ENCODE results near the gene CACNG7. TPM values are rescaled to one million over a fixed set of nuclear protein-coding genes. Genes with fewer than 3 reads are reported as not detected.

CACNG7 gene
- total RNA-seq, 4 donors from 2014 or later, result not detected

- H3K4me3 ChIP-seq (ENCODE audit: low read depth, poor library complexity, severe bottlenecking), result no peak overlapping the region
- 73 to 91% methylated on average over 5 to 6 of the region's 6 CpGs for WGBS, 2 donors
- intact Hi-C loops (cut with DNase I; ENCODE audit: low total_unique reads), result no loop called here
- TF ChIP-seq CTCF (IDR thresholded peaks at IDR 0.05), result no peak
- no peak for TF ChIP-seq POLR2A (IDR thresholded peaks at IDR 0.05)
- DNase-seq (ENCODE audit: low spot score in 2 of 2), result no peak
These were observed 32.3 kb upstream of the CACNG7 start for GRCh38 chr19:53876651-53877224.

- TF ChIP-seq POLR2A (IDR thresholded peaks at IDR 0.05), result no peak
- no peak overlapping the region for H3K4me3 ChIP-seq (ENCODE audit: low read depth, poor library complexity, severe bottlenecking)
- 53 to 66% methylated on average over 10 of the region's 10 CpGs for WGBS, 2 donors
- no peak for DNase-seq (ENCODE audit: low spot score in 2 of 2)
- intact Hi-C loops (cut with DNase I; ENCODE audit: low total_unique reads), result no loop called here
These were observed 31.7 kb upstream of the CACNG7 start for GRCh38 chr19:53877361-53877766.

- intact Hi-C loops (cut with DNase I; ENCODE audit: low total_unique reads), result no loop called here
- WGBS, 2 donors, result 52 to 55% methylated on average over 10 to 12 of the region's 12 CpGs
- TF ChIP-seq POLR2A (IDR thresholded peaks at IDR 0.05) (no peak), CTCF (IDR thresholded peaks at IDR 0.05) (no peak)
- H3K4me3 ChIP-seq (ENCODE audit: low read depth, poor library complexity, severe bottlenecking), result no peak overlapping the region
- no peak for DNase-seq (ENCODE audit: low spot score in 2 of 2)
These were observed 30.3 kb upstream of the CACNG7 start for GRCh38 chr19:53878776-53879139.

- peak; percentile 84 to 98 for DNase-seq (ENCODE audit: low spot score in 2 of 2)
- no peak for TF ChIP-seq POLR2A (IDR thresholded peaks at IDR 0.05)
- TF ChIP-seq CTCF (IDR thresholded peaks at IDR 0.05), result no peak
- intact Hi-C loops (cut with DNase I; ENCODE audit: low total_unique reads), result no loop called here
- WGBS, 2 donors, result 2 to 5% methylated on average over 27 of the region's 51 CpGs
- H3K4me3 ChIP-seq (ENCODE audit: low read depth, poor library complexity, severe bottlenecking), result no peak overlapping the region
These were observed 29.7 kb upstream of the CACNG7 start for GRCh38 chr19:53879140-53880081.

GRCh38 chr19:53880711-53881481 is 28.2 kb upstream of the CACNG7 start:
- no peak for TF ChIP-seq POLR2A (IDR thresholded peaks at IDR 0.05)
- TF ChIP-seq CTCF (IDR thresholded peaks at IDR 0.05), result no peak
- WGBS, 2 donors, result 16 to 29% methylated on average over 6 of the region's 6 CpGs
- no peak overlapping the region for H3K4me3 ChIP-seq (ENCODE audit: low read depth, poor library complexity, severe bottlenecking)
- DNase-seq (ENCODE audit: low spot score in 2 of 2), result no peak
- intact Hi-C loops (cut with DNase I; ENCODE audit: low total_unique reads), result no loop called here

Measured in lower leg skin (tissue), 4 donors.